WTC11 (cell line): ENCODE results near the gene FAHD2A. TPM values are rescaled to one million over a fixed set of nuclear protein-coding genes. Genes with fewer than 3 reads are reported as not detected.

ENCODE experiments used
- ATAC-seq: fragments of 200-7000 bp; cut with Tn5 transposase; 2 replicates; pipeline ENCODE4 v1.10.0; 2021; ENCODE audit warnings: mild to moderate bottlenecking, moderate library complexity
- CTCF ChIA-PET: fragments of 300-600 bp; sonication (Branson Sonifier 250); formaldehyde crosslinking; loops from one replicate; lab custom pipeline; 2021; ENCODE audit warnings: antibody characterized with exemption; lab: Charles Lee
- POLR2A ChIA-PET: fragments of 350-600 bp; sonication (Branson Sonifier 250); formaldehyde crosslinking; loops from one replicate; lab custom pipeline; 2021; ENCODE audit warnings: antibody characterized with exemption; lab: Charles Lee
- DNase-seq: peaks from one replicate; pipeline ENCODE4 v3.0.0; 2021; ENCODE audit warnings: low spot score
- H3K27ac Mint-ChIP-seq: 2 replicates; pipeline ENCODE4 v1.8.0; 2021; ENCODE audit warnings: mixed read lengths
- H3K27me3 Mint-ChIP-seq: 2 replicates; pipeline ENCODE4 v1.8.0; 2021; ENCODE audit warnings: low read depth, mild to moderate bottlenecking, moderate library complexity, mixed read lengths
- H3K36me3 Mint-ChIP-seq: 2 replicates; pipeline ENCODE4 v1.8.0; 2021; ENCODE audit warnings: mixed read lengths
- H3K4me1 Mint-ChIP-seq: 2 replicates; pipeline ENCODE4 v1.8.0; 2022; ENCODE audit warnings: mixed read lengths
- H3K4me3 Mint-ChIP-seq: 2 replicates; pipeline ENCODE4 v1.8.0; 2021; ENCODE audit warnings: mild to moderate bottlenecking, moderate library complexity, mixed read lengths
- H3K9me3 Mint-ChIP-seq: 2 replicates; pipeline ENCODE4 v1.8.0; 2021; ENCODE audit warnings: mixed read lengths
- CREB1 ChIP-seq: sonication (generic); formaldehyde crosslinking; IDR thresholded peaks from 2 replicates; pipeline ENCODE4 v1.8.0; 2023; ENCODE audit warnings: mild to moderate bottlenecking, missing genetic modification reagents
- CREM ChIP-seq: sonication (generic); formaldehyde crosslinking; IDR thresholded peaks from 2 replicates; pipeline ENCODE4 v1.8.1; 2022; ENCODE audit warnings: mild to moderate bottlenecking, missing genetic modification reagents, moderate library complexity
- ELF4 ChIP-seq: sonication (generic); formaldehyde crosslinking; IDR thresholded peaks from 2 replicates; pipeline ENCODE4 v1.8.1; 2022; ENCODE audit warnings: low read depth, mild to moderate bottlenecking, moderate library complexity, missing genetic modification reagents
- FOXJ3 ChIP-seq: sonication (generic); formaldehyde crosslinking; IDR thresholded peaks from 2 replicates; pipeline ENCODE4 v1.9.0; 2021; ENCODE audit warnings: missing genetic modification reagents, mild to moderate bottlenecking, borderline replicate concordance
- NFE2L1 ChIP-seq: sonication (generic); formaldehyde crosslinking; IDR thresholded peaks from 2 replicates; pipeline ENCODE4 v1.8.1; 2023; ENCODE audit warnings: missing genetic modification reagents
- NFYB ChIP-seq: sonication (generic); formaldehyde crosslinking; conservative IDR thresholded peaks from 2 replicates; pipeline ENCODE4 v1.8.0; 2022; ENCODE audit warnings: low read depth, missing genetic modification reagents
- NR1H2 ChIP-seq: sonication (generic); formaldehyde crosslinking; IDR thresholded peaks from 2 replicates; pipeline ENCODE4 v1.9.0; 2021; ENCODE audit warnings: mild to moderate bottlenecking, moderate library complexity, missing genetic modification reagents
- NR2C2 ChIP-seq: sonication (generic); formaldehyde crosslinking; IDR thresholded peaks from 2 replicates; pipeline ENCODE4 v1.8.0; 2022; ENCODE audit warnings: mild to moderate bottlenecking, missing genetic modification reagents
- OVOL2 ChIP-seq: fragments of 250-450 bp; sonication (Bioruptor Pico); IDR thresholded peaks from 2 replicates; pipeline ENCODE4 v1.9.0; 2021; ENCODE audit warnings: mild to moderate bottlenecking, borderline replicate concordance
- RORB ChIP-seq: fragments of 250-450 bp; sonication (Bioruptor Pico); IDR thresholded peaks from 2 replicates; pipeline ENCODE4 v1.9.0; 2021; ENCODE audit warnings: mild to moderate bottlenecking
- SP1 ChIP-seq: sonication (generic); formaldehyde crosslinking; conservative IDR thresholded peaks from 2 replicates; pipeline ENCODE4 v1.8.1; 2022; ENCODE audit warnings: missing genetic modification reagents
- TEAD4 ChIP-seq: sonication (generic); formaldehyde crosslinking; IDR thresholded peaks from 2 replicates; pipeline ENCODE4 v1.8.0; 2022; ENCODE audit warnings: mild to moderate bottlenecking, missing genetic modification reagents
- ZNF138 ChIP-seq: sonication (generic); formaldehyde crosslinking; conservative IDR thresholded peaks from 2 replicates; pipeline ENCODE4 v1.8.1; 2022; ENCODE audit warnings: mild to moderate bottlenecking, moderate library complexity, missing genetic modification reagents
- total RNA-seq: library from RNA; stranded (reverse); gene quantifications from 3 replicates; pipeline ENCODE4 v1.2.3, GENCODE V29; 2021
- TF ChIP-seq, protein P1 (sequence below): sonication (generic); formaldehyde crosslinking; IDR thresholded peaks from 2 replicates; pipeline ENCODE4 v1.8.0; 2023; ENCODE audit warnings: missing genetic modification reagents, mild to moderate bottlenecking, borderline replicate concordance
- TF ChIP-seq, protein P2 (sequence below): fragments of 250-450 bp; sonication (Bioruptor Pico); IDR thresholded peaks from 2 replicates; pipeline ENCODE4 v1.9.0; 2021; ENCODE audit warnings: mild to moderate bottlenecking
- TF ChIP-seq, protein P3 (sequence below): fragments of 250-450 bp; sonication (Bioruptor Pico); IDR thresholded peaks from 2 replicates; pipeline ENCODE4 v1.9.0; 2021; ENCODE audit warnings: mild to moderate bottlenecking
- TF ChIP-seq, protein P4 (sequence below): sonication (generic); formaldehyde crosslinking; IDR thresholded peaks from 2 replicates; pipeline ENCODE4 v1.8.1; 2023; ENCODE audit warnings: mild to moderate bottlenecking, moderate library complexity, missing genetic modification reagents
- TF ChIP-seq, protein P5 (sequence below): fragments of 250-450 bp; sonication (Bioruptor Pico); conservative IDR thresholded peaks from 2 replicates; pipeline ENCODE4 v1.9.0; 2021; ENCODE audit warnings: mild to moderate bottlenecking
- TF ChIP-seq, protein P6 (sequence below): sonication (generic); formaldehyde crosslinking; IDR thresholded peaks from 2 replicates; pipeline ENCODE4 v1.8.0; 2022; ENCODE audit warnings: mild to moderate bottlenecking, missing genetic modification reagents
- TF ChIP-seq, protein P7 (sequence below): sonication (generic); formaldehyde crosslinking; IDR thresholded peaks from 2 replicates; pipeline ENCODE4 v1.8.0; 2023; ENCODE audit warnings: mild to moderate bottlenecking, missing genetic modification reagents

FAHD2A gene
- total RNA-seq, 1 experiment from 2014 or later: 47.9 TPM

DNA sequence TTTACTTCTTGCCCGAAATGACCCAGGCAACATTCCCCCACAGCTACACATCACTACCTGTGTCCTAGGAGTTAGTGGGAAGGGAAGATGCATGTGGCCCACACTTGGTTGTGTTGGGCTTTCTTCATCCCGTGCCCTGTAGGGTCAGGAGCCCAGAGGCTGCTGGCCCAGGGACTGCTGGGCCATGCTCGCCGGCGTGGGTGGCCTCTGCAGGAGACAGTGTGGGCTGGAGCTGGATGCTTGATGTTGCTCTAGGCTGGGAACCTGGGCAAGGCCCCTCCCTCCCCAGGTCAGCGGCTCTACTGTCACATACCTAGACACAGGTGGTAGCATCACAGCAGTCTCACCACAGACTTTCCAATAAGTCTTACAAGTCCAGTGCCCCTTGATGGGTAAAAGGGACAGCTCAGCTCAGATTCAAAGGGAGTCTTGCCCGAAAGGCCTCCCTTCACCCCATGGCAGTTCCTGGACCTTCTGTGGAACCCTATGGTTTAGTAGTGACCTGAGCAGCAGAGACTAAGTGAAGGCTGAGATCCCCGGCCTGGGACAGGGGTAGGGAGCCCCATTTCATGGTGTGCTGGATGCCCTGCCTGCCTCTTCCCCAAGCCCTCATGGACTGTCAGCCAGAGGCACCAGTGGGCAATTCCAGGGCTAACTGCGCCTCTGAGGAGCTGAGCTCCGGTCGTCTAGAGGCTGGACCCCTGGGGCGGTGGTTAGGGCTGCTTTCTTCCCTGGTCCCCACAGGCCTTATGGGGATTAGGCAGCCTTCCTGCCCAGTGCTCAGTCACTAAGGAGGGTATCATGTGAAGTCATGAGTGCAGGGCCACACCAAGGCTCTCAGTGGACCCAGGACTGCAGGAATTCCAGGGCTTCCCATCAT, 45.4 kb upstream of the FAHD2A start (continued):
- TF ChIP-seq, protein P1, sequence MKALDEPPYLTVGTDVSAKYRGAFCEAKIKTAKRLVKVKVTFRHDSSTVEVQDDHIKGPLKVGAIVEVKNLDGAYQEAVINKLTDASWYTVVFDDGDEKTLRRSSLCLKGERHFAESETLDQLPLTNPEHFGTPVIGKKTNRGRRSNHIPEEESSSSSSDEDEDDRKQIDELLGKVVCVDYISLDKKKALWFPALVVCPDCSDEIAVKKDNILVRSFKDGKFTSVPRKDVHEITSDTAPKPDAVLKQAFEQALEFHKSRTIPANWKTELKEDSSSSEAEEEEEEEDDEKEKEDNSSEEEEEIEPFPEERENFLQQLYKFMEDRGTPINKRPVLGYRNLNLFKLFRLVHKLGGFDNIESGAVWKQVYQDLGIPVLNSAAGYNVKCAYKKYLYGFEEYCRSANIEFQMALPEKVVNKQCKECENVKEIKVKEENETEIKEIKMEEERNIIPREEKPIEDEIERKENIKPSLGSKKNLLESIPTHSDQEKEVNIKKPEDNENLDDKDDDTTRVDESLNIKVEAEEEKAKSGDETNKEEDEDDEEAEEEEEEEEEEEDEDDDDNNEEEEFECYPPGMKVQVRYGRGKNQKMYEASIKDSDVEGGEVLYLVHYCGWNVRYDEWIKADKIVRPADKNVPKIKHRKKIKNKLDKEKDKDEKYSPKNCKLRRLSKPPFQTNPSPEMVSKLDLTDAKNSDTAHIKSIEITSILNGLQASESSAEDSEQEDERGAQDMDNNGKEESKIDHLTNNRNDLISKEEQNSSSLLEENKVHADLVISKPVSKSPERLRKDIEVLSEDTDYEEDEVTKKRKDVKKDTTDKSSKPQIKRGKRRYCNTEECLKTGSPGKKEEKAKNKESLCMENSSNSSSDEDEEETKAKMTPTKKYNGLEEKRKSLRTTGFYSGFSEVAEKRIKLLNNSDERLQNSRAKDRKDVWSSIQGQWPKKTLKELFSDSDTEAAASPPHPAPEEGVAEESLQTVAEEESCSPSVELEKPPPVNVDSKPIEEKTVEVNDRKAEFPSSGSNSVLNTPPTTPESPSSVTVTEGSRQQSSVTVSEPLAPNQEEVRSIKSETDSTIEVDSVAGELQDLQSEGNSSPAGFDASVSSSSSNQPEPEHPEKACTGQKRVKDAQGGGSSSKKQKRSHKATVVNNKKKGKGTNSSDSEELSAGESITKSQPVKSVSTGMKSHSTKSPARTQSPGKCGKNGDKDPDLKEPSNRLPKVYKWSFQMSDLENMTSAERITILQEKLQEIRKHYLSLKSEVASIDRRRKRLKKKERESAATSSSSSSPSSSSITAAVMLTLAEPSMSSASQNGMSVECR (CRISPR knock-in tag): no peak
- TF ChIP-seq, protein P2, sequence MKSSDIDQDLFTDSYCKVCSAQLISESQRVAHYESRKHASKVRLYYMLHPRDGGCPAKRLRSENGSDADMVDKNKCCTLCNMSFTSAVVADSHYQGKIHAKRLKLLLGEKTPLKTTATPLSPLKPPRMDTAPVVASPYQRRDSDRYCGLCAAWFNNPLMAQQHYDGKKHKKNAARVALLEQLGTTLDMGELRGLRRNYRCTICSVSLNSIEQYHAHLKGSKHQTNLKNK (CRISPR knock-in tag): no peak
- TF ChIP-seq RORB (CRISPR knock-in tag): no peak
- TF ChIP-seq NR1H2 (CRISPR knock-in tag): no peak
- TF ChIP-seq, all 79 proteins: peak for 0

DNA sequence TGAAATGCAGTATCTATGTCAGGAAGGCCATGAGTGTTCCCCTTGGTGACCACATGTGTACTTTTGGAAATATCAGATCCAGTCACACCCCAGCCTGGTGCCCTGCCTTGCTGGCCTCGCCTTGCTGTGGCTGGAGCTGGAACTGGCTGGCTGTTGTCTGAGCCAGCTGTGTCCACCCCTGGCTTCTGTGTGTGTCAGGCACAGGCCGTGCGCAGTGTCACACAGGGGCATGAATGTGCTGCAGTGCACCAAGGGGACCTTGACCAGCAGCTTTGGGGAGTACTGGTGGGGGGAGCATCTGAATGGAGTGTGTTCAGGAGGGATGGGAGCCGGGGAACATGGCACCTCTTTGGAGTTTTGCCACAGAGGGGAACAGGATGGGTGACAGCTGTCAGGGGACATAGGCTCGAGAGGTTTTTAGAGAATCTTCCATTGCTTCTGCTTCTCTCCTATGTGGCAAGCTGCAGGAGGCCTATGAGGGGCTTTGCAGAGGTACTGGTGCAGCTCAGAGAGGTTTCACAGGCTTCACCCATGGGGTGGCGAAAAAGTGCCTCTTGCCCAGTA, 44.7 kb upstream of the FAHD2A start:
- Mint-ChIP-seq H3K9me3 (peaks cover 10% of the 10 kb centered on the region; the same call in 1 of the 2 replicates), H3K27ac (no peak overlapping the region), H3K27me3 (peaks cover 4% of the 10 kb centered on the region; the same call in 1 of the 2 replicates), H3K4me3 (no peak overlapping the region), H3K4me1 (no peaks in the 10 kb centered on the region), H3K36me3 (no peaks in the 10 kb centered on the region)
- DNase-seq (no peak), ATAC-seq (no peak)
- CTCF ChIA-PET: interaction anchor here (0.9 kb wide), 1 partner anchor 21 kb away, joined by 3 read pairs; no protein-coding TSS in a partner anchor
- POLR2A ChIA-PET: no interaction called here
- TF ChIP-seq ZNF138 (CRISPR knock-in tag) (no peak), FOXJ3 (no peak), OVOL2 (CRISPR knock-in tag) (no peak), NFYB (no peak), SP1 (CRISPR knock-in tag) (no peak), NFE2L1 (no peak), TEAD4 (no peak), CREM (no peak), NR2C2 (CRISPR knock-in tag) (no peak), CREB1 (CRISPR knock-in tag) (no peak), ELF4 (CRISPR knock-in tag) (no peak)
- TF ChIP-seq, protein P3, sequence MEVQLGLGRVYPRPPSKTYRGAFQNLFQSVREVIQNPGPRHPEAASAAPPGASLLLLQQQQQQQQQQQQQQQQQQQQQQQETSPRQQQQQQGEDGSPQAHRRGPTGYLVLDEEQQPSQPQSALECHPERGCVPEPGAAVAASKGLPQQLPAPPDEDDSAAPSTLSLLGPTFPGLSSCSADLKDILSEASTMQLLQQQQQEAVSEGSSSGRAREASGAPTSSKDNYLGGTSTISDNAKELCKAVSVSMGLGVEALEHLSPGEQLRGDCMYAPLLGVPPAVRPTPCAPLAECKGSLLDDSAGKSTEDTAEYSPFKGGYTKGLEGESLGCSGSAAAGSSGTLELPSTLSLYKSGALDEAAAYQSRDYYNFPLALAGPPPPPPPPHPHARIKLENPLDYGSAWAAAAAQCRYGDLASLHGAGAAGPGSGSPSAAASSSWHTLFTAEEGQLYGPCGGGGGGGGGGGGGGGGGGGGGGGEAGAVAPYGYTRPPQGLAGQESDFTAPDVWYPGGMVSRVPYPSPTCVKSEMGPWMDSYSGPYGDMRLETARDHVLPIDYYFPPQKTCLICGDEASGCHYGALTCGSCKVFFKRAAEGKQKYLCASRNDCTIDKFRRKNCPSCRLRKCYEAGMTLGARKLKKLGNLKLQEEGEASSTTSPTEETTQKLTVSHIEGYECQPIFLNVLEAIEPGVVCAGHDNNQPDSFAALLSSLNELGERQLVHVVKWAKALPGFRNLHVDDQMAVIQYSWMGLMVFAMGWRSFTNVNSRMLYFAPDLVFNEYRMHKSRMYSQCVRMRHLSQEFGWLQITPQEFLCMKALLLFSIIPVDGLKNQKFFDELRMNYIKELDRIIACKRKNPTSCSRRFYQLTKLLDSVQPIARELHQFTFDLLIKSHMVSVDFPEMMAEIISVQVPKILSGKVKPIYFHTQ (CRISPR knock-in tag): no peak
- TF ChIP-seq, protein P4, sequence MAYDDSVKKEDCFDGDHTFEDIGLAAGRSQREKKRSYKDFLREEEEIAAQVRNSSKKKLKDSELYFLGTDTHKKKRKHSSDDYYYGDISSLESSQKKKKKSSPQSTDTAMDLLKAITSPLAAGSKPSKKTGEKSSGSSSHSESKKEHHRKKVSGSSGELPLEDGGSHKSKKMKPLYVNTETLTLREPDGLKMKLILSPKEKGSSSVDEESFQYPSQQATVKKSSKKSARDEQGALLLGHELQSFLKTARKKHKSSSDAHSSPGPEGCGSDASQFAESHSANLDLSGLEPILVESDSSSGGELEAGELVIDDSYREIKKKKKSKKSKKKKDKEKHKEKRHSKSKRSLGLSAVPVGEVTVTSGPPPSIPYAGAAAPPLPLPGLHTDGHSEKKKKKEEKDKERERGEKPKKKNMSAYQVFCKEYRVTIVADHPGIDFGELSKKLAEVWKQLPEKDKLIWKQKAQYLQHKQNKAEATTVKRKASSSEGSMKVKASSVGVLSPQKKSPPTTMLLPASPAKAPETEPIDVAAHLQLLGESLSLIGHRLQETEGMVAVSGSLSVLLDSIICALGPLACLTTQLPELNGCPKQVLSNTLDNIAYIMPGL (CRISPR knock-in tag): no peak
- TF ChIP-seq, protein P5, sequence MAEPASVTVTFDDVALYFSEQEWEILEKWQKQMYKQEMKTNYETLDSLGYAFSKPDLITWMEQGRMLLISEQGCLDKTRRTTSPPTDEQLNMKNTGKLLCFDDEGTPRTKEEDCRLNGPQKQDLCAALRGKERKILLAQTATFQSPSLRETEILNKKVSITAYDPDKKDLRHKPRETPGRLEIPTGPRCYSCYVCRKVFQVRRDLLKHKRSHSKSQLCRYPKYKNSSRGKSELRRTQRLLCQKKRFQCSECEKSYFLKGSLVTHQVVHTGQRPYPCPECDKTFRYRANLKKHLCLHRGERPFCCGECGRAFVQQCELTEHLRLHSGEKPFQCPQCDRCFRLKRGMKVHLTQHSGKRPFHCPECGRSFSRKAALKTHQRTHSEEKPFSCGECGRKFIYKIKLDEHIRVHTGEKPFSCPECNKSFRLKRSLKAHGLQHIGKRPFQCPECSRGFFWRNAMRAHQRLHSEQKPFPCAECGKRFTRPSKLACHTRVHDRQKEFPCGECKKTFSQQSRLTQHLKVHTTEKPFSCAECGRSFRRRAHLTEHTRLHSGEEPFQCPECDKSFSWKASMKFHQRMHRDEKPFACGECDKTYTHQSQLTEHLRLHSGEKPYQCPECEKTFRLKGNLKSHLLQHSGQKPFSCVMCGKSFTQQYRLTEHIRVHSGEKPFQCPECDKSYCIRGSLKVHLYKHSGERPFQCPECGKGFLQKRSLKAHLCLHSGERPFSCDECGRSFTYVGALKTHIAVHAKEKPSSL (CRISPR knock-in tag): no peak
- TF ChIP-seq, protein P6, sequence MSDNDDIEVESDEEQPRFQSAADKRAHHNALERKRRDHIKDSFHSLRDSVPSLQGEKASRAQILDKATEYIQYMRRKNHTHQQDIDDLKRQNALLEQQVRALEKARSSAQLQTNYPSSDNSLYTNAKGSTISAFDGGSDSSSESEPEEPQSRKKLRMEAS (CRISPR knock-in tag): no peak
- TF ChIP-seq, protein P7, sequence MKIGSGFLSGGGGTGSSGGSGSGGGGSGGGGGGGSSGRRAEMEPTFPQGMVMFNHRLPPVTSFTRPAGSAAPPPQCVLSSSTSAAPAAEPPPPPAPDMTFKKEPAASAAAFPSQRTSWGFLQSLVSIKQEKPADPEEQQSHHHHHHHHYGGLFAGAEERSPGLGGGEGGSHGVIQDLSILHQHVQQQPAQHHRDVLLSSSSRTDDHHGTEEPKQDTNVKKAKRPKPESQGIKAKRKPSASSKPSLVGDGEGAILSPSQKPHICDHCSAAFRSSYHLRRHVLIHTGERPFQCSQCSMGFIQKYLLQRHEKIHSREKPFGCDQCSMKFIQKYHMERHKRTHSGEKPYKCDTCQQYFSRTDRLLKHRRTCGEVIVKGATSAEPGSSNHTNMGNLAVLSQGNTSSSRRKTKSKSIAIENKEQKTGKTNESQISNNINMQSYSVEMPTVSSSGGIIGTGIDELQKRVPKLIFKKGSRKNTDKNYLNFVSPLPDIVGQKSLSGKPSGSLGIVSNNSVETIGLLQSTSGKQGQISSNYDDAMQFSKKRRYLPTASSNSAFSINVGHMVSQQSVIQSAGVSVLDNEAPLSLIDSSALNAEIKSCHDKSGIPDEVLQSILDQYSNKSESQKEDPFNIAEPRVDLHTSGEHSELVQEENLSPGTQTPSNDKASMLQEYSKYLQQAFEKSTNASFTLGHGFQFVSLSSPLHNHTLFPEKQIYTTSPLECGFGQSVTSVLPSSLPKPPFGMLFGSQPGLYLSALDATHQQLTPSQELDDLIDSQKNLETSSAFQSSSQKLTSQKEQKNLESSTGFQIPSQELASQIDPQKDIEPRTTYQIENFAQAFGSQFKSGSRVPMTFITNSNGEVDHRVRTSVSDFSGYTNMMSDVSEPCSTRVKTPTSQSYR (CRISPR knock-in tag): no peak
